ENCODE data around the gene SSC5D.

DNA sequence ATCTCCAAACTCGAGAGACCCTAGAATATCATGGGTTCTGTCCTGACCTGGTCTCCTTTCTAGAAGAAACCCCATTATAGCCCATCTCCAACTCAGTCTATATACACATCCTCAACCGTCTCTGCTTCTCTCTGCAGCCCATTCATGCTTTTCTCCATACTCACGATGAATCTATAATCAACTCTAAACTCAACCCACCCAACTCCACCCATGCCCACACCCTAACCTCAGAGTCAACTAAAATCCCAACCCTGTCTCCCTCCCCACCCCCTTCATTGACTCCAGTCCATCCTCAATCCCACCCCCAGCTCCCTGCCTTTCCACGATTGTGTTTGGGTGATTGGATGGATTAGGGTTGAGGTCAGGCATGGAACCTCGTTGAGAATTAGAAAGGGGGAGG is 55.3 kb downstream of the SSC5D start:
- TF ChIP-seq CEBPB (IDR thresholded peaks at IDR 0.05; ENCODE audit: borderline replicate concordance in 1 of 2, low read depth in 2 of 2, low read length in 2 of 2) = no peak
- TF ChIP-seq, protein P1, sequence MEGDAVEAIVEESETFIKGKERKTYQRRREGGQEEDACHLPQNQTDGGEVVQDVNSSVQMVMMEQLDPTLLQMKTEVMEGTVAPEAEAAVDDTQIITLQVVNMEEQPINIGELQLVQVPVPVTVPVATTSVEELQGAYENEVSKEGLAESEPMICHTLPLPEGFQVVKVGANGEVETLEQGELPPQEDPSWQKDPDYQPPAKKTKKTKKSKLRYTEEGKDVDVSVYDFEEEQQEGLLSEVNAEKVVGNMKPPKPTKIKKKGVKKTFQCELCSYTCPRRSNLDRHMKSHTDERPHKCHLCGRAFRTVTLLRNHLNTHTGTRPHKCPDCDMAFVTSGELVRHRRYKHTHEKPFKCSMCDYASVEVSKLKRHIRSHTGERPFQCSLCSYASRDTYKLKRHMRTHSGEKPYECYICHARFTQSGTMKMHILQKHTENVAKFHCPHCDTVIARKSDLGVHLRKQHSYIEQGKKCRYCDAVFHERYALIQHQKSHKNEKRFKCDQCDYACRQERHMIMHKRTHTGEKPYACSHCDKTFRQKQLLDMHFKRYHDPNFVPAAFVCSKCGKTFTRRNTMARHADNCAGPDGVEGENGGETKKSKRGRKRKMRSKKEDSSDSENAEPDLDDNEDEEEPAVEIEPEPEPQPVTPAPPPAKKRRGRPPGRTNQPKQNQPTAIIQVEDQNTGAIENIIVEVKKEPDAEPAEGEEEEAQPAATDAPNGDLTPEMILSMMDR (IDR thresholded peaks at IDR 0.05 in 2 of 3, conservative IDR thresholded peaks at IDR 0.05 in 1 of 3; ENCODE audit: control insufficient read depth in 2 of 3, extremely low read depth in 1 of 3, insufficient read depth in 1 of 3, low read depth in 3 of 3, low read length in 3 of 3) = no peak
- TF ChIP-seq SUZ12 (IDR thresholded peaks at IDR 0.05; ENCODE audit: unreplicated experiment) = no peak
- no peak for TF ChIP-seq FOS (IDR thresholded peaks at IDR 0.05; ENCODE audit: borderline replicate concordance, extremely low read depth, insufficient read length)
- TF ChIP-seq POLR2A (IDR thresholded peaks at IDR 0.05; ENCODE audit: low read depth, low read length) = no peak
- TF ChIP-seq GABPA (IDR thresholded peaks at IDR 0.05; ENCODE audit: low read depth) = no peak
- TF ChIP-seq EZH2 (IDR thresholded peaks at IDR 0.05; ENCODE audit: borderline replicate concordance, control insufficient read depth, low read depth, low read length) = no peak
- TF ChIP-seq, protein P2, sequence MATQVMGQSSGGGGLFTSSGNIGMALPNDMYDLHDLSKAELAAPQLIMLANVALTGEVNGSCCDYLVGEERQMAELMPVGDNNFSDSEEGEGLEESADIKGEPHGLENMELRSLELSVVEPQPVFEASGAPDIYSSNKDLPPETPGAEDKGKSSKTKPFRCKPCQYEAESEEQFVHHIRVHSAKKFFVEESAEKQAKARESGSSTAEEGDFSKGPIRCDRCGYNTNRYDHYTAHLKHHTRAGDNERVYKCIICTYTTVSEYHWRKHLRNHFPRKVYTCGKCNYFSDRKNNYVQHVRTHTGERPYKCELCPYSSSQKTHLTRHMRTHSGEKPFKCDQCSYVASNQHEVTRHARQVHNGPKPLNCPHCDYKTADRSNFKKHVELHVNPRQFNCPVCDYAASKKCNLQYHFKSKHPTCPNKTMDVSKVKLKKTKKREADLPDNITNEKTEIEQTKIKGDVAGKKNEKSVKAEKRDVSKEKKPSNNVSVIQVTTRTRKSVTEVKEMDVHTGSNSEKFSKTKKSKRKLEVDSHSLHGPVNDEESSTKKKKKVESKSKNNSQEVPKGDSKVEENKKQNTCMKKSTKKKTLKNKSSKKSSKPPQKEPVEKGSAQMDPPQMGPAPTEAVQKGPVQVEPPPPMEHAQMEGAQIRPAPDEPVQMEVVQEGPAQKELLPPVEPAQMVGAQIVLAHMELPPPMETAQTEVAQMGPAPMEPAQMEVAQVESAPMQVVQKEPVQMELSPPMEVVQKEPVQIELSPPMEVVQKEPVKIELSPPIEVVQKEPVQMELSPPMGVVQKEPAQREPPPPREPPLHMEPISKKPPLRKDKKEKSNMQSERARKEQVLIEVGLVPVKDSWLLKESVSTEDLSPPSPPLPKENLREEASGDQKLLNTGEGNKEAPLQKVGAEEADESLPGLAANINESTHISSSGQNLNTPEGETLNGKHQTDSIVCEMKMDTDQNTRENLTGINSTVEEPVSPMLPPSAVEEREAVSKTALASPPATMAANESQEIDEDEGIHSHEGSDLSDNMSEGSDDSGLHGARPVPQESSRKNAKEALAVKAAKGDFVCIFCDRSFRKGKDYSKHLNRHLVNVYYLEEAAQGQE (IDR thresholded peaks at IDR 0.05; ENCODE audit: low read depth, low read length) = no peak
- TF ChIP-seq YBX1 (IDR thresholded peaks at IDR 0.05) = no peak

Data from GM12878 (cell line).